Measurements from ENCODE around the gene TMEM143.

GRCh38 chr19:48311384-48311783, 52.4 kb downstream of the TMEM143 start:
- TF ChIP-seq, protein P1, sequence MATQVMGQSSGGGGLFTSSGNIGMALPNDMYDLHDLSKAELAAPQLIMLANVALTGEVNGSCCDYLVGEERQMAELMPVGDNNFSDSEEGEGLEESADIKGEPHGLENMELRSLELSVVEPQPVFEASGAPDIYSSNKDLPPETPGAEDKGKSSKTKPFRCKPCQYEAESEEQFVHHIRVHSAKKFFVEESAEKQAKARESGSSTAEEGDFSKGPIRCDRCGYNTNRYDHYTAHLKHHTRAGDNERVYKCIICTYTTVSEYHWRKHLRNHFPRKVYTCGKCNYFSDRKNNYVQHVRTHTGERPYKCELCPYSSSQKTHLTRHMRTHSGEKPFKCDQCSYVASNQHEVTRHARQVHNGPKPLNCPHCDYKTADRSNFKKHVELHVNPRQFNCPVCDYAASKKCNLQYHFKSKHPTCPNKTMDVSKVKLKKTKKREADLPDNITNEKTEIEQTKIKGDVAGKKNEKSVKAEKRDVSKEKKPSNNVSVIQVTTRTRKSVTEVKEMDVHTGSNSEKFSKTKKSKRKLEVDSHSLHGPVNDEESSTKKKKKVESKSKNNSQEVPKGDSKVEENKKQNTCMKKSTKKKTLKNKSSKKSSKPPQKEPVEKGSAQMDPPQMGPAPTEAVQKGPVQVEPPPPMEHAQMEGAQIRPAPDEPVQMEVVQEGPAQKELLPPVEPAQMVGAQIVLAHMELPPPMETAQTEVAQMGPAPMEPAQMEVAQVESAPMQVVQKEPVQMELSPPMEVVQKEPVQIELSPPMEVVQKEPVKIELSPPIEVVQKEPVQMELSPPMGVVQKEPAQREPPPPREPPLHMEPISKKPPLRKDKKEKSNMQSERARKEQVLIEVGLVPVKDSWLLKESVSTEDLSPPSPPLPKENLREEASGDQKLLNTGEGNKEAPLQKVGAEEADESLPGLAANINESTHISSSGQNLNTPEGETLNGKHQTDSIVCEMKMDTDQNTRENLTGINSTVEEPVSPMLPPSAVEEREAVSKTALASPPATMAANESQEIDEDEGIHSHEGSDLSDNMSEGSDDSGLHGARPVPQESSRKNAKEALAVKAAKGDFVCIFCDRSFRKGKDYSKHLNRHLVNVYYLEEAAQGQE (IDR thresholded peaks at IDR 0.05; ENCODE audit: low read depth) = no peak
- TF ChIP-seq EP300 (IDR thresholded peaks at IDR 0.05; ENCODE audit: borderline replicate concordance) = no peak
- TF ChIP-seq, protein P2, sequence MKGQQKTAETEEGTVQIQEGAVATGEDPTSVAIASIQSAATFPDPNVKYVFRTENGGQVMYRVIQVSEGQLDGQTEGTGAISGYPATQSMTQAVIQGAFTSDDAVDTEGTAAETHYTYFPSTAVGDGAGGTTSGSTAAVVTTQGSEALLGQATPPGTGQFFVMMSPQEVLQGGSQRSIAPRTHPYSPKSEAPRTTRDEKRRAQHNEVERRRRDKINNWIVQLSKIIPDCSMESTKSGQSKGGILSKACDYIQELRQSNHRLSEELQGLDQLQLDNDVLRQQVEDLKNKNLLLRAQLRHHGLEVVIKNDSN (IDR thresholded peaks at IDR 0.05) = no peak
- no peak for TF ChIP-seq CEBPB (IDR thresholded peaks at IDR 0.05)
- TF ChIP-seq RAD21 (IDR thresholded peaks at IDR 0.05; ENCODE audit: low read depth) = no peak
- no peak for TF ChIP-seq TEAD4 (IDR thresholded peaks at IDR 0.05)
- TF ChIP-seq EGR1 (IDR thresholded peaks at IDR 0.05) = no peak

Data from Ishikawa (cell line).